GM10248 (cell line): Measurements from ENCODE around the gene PLA2G2A.
"Not testable (repeated sequence)": the region's sequence is repeated elsewhere in the genome, so short reads cannot be mapped to it uniquely, and the experiment has no call there.

Experiments
- CTCF ChIA-PET: fragments of 300-600 bp; sonication (Branson Sonifier 250); formaldehyde crosslinking; extraction: SDS; loops from one replicate; lab custom pipeline; 2021; ENCODE audit warnings: antibody characterized with exemption; lab: Yijun Ruan, JAX
- POLR2A ChIA-PET: fragments of 350-650 bp; sonication (Branson Sonifier 250); formaldehyde crosslinking; extraction: SDS; loops from one replicate; lab custom pipeline; 2020; ENCODE audit warnings: antibody characterized with exemption; lab: Yijun Ruan, JAX
- DNase-seq: peaks from one replicate; pipeline ENCODE4 v3.0.0; 2012; ENCODE audit errors: extremely low spot score
- TF ChIP-seq, protein P1 (sequence below): IDR thresholded peaks from 2 replicates; pipeline ENCODE4 v1.5.1; 2012; ENCODE audit warnings: mild to moderate bottlenecking, low read depth; ENCODE audit errors: extremely low read depth, missing control alignments, control extremely low read depth

PLA2G2A gene

DNA sequence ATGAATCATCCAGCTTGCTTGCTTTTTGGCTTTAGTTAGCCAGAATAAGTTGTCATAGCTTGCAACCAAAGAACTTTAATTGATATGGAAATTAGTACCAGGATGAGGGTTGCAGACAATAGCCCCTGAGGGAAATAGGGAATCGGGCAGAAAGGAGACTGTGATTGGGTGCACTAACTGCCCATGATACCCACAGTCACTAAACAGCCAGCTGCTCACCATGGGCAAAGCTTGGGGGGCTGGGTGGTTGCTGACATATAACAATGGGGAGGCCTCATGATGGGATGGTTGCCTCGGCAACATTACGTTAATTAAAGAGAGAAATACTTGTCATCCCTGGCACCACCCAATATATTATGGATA, 38.2 kb downstream of the PLA2G2A start:
- POLR2A ChIA-PET, result no interaction called here
- no peak for DNase-seq
- CTCF ChIA-PET, result no interaction called here
- TF ChIP-seq, protein P1, sequence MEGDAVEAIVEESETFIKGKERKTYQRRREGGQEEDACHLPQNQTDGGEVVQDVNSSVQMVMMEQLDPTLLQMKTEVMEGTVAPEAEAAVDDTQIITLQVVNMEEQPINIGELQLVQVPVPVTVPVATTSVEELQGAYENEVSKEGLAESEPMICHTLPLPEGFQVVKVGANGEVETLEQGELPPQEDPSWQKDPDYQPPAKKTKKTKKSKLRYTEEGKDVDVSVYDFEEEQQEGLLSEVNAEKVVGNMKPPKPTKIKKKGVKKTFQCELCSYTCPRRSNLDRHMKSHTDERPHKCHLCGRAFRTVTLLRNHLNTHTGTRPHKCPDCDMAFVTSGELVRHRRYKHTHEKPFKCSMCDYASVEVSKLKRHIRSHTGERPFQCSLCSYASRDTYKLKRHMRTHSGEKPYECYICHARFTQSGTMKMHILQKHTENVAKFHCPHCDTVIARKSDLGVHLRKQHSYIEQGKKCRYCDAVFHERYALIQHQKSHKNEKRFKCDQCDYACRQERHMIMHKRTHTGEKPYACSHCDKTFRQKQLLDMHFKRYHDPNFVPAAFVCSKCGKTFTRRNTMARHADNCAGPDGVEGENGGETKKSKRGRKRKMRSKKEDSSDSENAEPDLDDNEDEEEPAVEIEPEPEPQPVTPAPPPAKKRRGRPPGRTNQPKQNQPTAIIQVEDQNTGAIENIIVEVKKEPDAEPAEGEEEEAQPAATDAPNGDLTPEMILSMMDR, result no peak

DNA sequence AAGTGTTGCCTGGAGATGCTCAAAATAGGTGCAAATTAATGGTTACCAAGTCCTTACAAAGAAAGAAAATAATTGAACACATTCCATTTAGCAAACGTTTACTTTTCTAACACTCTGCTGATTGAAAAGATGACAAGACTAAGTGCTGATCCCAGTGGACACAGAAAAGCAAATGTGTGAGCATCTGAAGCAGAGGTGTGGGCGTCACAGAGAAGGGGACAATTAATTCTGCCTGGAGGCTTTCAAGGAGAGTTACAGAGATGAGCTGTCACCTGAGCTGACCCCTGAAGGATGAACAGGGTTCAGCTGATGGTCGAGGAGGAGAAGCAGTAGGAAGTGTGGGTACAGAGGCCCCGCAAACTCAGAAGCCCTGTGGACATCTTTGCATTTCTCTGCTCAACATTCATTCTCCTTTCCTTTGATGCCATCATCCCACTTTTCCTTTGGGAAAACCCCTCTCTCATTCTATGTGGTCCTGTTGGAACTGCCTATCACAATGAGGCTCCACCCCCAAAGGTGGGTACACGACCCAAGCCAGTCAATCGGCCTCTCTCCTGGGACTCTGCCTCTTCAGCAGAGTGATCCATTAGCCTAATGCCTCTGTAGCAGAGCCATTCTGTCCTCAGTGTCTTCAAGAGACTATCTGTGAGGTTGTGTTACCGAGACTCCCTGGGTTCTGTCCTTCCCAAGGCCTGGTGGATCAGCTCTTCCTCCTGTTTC, 38.8 kb downstream of the PLA2G2A start:
- ChIA-PET POLR2A (no interaction called here), CTCF (no interaction called here)
- TF ChIP-seq, protein P1, result no peak
- no peak for DNase-seq

DNA sequence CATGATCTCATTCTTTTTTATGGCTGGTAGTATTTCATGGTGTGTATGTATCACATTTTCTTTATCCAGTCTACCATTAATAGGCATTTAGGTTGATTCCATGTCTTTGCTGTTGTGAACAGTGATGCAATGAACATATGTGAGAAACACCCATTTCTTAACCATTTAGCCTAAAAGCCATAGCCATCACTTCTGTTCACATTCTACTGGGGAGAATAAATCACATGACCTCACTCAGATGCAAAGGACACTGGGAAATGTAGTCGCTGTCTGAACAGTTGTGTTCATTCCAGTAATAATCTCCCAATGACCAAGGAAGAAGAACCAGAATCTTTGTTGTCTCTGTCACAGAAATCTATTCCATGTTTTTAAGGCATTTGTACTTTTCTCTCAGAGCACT, 40.9 kb downstream of the PLA2G2A start:
- TF ChIP-seq, protein P1, result no peak
- no peak for DNase-seq
- ChIA-PET POLR2A (no interaction called here), CTCF (interaction anchor here (1.3 kb wide), 1 partner anchor 11 kb away, joined by 3 read pairs; no protein-coding TSS in a partner anchor)

DNA sequence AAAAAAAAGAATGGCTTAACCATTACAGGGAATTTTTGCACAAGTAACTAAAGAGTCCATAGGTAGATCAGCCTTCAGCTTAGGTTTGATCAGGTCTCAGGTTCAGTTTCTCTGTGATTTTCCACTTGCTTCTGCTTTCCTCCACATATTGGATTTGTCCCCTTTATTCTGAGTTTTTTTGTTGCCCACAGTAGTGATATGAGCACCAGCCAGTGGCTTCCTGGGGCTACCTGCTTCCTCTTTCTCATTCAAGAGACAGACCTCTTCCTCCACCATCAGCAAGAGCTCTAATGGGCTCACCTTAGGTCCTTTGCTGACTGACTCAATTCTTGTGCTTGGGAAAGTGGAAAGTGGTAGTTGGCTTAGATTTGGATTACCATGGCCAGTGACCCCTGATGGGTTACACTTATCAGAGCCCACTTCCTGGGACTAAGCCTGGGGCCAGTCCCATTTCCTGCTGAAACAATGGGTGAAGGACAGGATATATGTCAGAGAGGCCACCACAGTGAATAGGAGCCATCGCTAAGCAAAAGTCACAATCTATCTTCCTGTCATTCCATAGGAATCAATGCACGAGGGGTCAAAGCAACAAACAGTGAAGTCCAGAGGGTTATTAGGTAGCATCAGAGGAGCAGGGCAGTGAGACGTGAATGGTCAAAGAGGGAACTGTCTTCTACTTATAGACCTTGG, 43.2 kb downstream of the PLA2G2A start:
- TF ChIP-seq, protein P1, result no peak
- ChIA-PET POLR2A (no interaction called here), CTCF (interaction anchor here (0.9 kb wide), 1 partner anchor 18 kb away, joined by 3 read pairs; no protein-coding TSS in a partner anchor)
- DNase-seq, result no peak

DNA sequence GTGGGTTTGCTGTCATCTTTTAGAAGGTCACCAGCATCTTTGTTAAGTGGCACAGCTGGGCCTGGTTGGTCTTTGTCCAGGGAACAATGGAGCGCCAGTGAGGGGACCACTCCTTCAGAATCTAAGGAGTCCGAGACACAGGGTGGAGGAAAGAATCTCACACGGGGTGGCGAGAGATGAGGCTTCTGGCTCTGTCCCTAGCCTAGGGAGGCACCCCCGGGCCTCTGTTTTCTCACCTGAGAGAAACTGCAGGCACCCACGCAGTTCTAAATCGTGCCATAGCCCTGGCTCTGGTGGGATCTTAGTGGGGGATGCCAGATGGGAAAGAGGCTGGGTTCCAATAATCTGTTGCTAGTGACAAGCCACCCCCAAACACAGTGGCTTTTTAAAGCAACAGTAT, 45.1 kb downstream of the PLA2G2A start:
- CTCF ChIA-PET, result no interaction called here
- TF ChIP-seq, protein P1, result no peak
- POLR2A ChIA-PET, result no interaction called here
- DNase-seq, result no peak

DNA sequence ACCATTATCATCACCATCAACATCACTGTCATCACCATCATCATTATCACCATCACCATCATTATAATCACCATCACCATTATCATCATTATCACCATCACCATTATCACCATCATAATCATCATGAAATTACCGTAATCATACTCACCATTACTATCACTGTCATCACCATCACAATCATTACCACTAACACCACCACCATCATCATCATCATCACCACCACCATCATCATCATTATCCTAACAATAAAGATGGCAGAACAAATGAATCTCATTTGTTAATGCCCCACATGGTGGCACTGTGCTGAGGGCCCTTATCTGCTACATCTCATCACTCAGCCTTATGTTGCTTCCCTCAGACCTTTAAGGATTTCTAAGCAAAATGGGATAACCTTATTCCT, 46.6 kb downstream of the PLA2G2A start:
- ChIA-PET POLR2A (no interaction called here), CTCF (interaction anchor here (1.1 kb wide), 1 partner anchor 15 kb away, joined by 4 read pairs; no protein-coding TSS in a partner anchor)
- TF ChIP-seq, protein P1, result no peak
- no peak for DNase-seq

DNA sequence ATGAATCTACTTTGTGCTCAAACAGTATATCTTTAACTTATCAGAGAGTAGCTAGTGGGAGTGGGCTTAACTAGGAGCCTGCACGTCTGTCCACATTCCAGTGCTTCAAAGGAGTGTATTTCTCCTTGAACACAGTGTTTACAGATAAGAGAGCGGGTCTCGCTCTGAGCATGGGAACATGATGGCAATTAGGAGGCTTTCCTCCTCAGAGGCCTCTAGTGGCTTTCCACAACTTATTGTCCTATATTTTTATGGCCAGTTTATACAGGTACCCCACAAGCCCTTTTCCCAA, 52.3 kb downstream of the PLA2G2A start:
- CTCF ChIA-PET, POLR2A ChIA-PET, DNase-seq: not testable (repeated sequence)
